Neural progenitor cell (in vitro differentiated cells): ENCODE results near the gene LRRC59. TPM values are rescaled to one million over a fixed set of nuclear protein-coding genes. Genes with fewer than 3 reads are reported as not detected.

Source experiments
- DNase-seq: peaks from one replicate; pipeline ENCODE4 v3.0.0-alpha.2; 2016; ENCODE audit warnings: low spot score
- H2AFZ ChIP-seq: fragments of 200-600 bp; sonication (generic); replicated peaks from 2 replicates; pipeline ENCODE4 v1.6.1; 2016; ENCODE audit warnings: antibody characterized with exemption
- H3F3A ChIP-seq: fragments of 200-600 bp; sonication (generic); 2 replicates; pipeline ENCODE4 v1.6.1; 2016; ENCODE audit warnings: antibody characterized with exemption, low read depth
- H3K27ac ChIP-seq: fragments of 200-600 bp; sonication (generic); 2 replicates; pipeline ENCODE4 v1.5.1; 2016; ENCODE audit warnings: mild to moderate bottlenecking
- H3K27me3 ChIP-seq: fragments of 200-600 bp; sonication (generic); 2 replicates; pipeline ENCODE4 v1.6.1; 2016; ENCODE audit warnings: mild to moderate bottlenecking, moderate library complexity
- H3K36me3 ChIP-seq: fragments of 200-600 bp; sonication (generic); 2 replicates; pipeline ENCODE4 v1.5.1; 2016
- H3K4me1 ChIP-seq: fragments of 200-600 bp; sonication (generic); 2 replicates; pipeline ENCODE4 v1.6.1; 2016; ENCODE audit warnings: mixed run types
- H3K4me2 ChIP-seq: fragments of 200-600 bp; sonication (generic); 2 replicates; pipeline ENCODE4 v1.6.1; 2016
- H3K4me3 ChIP-seq: fragments of 200-600 bp; sonication (generic); 2 replicates; pipeline ENCODE4 v1.5.1; 2016
- H3K79me2 ChIP-seq: fragments of 200-600 bp; sonication (generic); 2 replicates; pipeline ENCODE4 v1.6.1; 2016; ENCODE audit warnings: low read depth
- H3K9ac ChIP-seq: fragments of 200-600 bp; sonication (generic); 2 replicates; pipeline ENCODE4 v1.6.1; 2016
- H3K9me3 ChIP-seq: fragments of 200-600 bp; sonication (generic); 2 replicates; pipeline ENCODE4 v1.5.1; 2016; ENCODE audit warnings: low read depth
- H4K20me1 ChIP-seq: fragments of 200-600 bp; sonication (generic); 2 replicates; pipeline ENCODE4 v1.6.1; 2016; ENCODE audit warnings: low read depth
- H3K27ac Mint-ChIP-seq: 3 replicates; pipeline ENCODE4 v1.8.0; 2021; ENCODE audit warnings: mixed read lengths
- H3K27me3 Mint-ChIP-seq: 2 replicates; pipeline ENCODE4 v1.8.0; 2022; ENCODE audit warnings: low read depth, mild to moderate bottlenecking, inconsistent platforms, moderate library complexity, mixed read lengths; ENCODE audit not compliant: insufficient read depth
- H3K36me3 Mint-ChIP-seq: 3 replicates; pipeline ENCODE4 v1.8.0; 2021; ENCODE audit warnings: mixed read lengths
- H3K4me1 Mint-ChIP-seq: 3 replicates; pipeline ENCODE4 v1.8.0; 2021; ENCODE audit warnings: mixed read lengths
- H3K4me3 Mint-ChIP-seq: 3 replicates; pipeline ENCODE4 v1.8.0; 2021; ENCODE audit warnings: mild to moderate bottlenecking, moderate library complexity, mixed read lengths
- H3K9me3 Mint-ChIP-seq: 3 replicates; pipeline ENCODE4 v1.8.0; 2020; ENCODE audit warnings: mixed read lengths
- CTCF ChIP-seq: fragments of 200-600 bp; sonication (generic); IDR thresholded peaks from 2 replicates; pipeline ENCODE4 v1.5.1; 2017; ENCODE audit warnings: antibody characterized with exemption, mild to moderate bottlenecking
- EZH2 ChIP-seq: fragments of 200-600 bp; sonication (generic); IDR thresholded peaks from 2 replicates; pipeline ENCODE4 v1.6.1; 2017; ENCODE audit warnings: antibody characterized with exemption, mild to moderate bottlenecking, moderate library complexity
- EZH2phosphoT487 ChIP-seq: fragments of 200-600 bp; sonication (generic); IDR thresholded peaks from 2 replicates; pipeline ENCODE4 v1.6.1; 2017; ENCODE audit warnings: antibody characterized with exemption
- total RNA-seq: library from RNA; depleted of rRNA; stranded (reverse); fragments of >200 nt; gene quantifications from 2 replicates; pipeline ENCODE4 v1.2.3, GENCODE V29; 2015; ENCODE audit warnings: low replicate concordance

LRRC59 gene
- total RNA-seq, 1 donor from 2014 or later: 57.0 TPM

GRCh38 chr17:50439008-50439407 lies 41.7 kb upstream of the LRRC59 start:
- H3K9me3 ChIP-seq: no peaks in the 10 kb centered on the region
- DNase-seq: no peak
- H4K20me1 ChIP-seq: no peaks in the 10 kb centered on the region
- H2AFZ ChIP-seq: no peak overlapping the region
- H3K27me3 Mint-ChIP-seq: no peaks in the 10 kb centered on the region
- no peaks in the 10 kb centered on the region for H3K79me2 ChIP-seq
- no peaks in the 10 kb centered on the region for H3F3A ChIP-seq
- H3K4me3 ChIP-seq: no peak overlapping the region
- no peaks in the 10 kb centered on the region for H3K36me3 ChIP-seq
- H3K4me3 Mint-ChIP-seq: no peak overlapping the region
- H3K9me3 Mint-ChIP-seq: no peaks in the 10 kb centered on the region
- H3K27ac Mint-ChIP-seq: no peak overlapping the region
- TF ChIP-seq EZH2phosphoT487: no peak
- no peak for TF ChIP-seq CTCF
- TF ChIP-seq EZH2: no peak
- H3K9ac ChIP-seq: no peak overlapping the region
- H3K4me1 ChIP-seq: no peaks in the 10 kb centered on the region
- peaks cover 2% of the 10 kb centered on the region for H3K36me3 Mint-ChIP-seq
- no peak overlapping the region for H3K4me2 ChIP-seq
- H3K4me1 Mint-ChIP-seq: peaks cover 2% of the 10 kb centered on the region
- no peak overlapping the region for H3K27ac ChIP-seq
- no peaks in the 10 kb centered on the region for H3K27me3 ChIP-seq

GRCh38 chr17:50437409-50437808 lies 40.1 kb upstream of the LRRC59 start:
- Mint-ChIP-seq H3K27ac (no peak overlapping the region), H3K4me3 (no peak overlapping the region), H3K9me3 (no peaks in the 10 kb centered on the region), H3K36me3 (peaks cover 2% of the 10 kb centered on the region), H3K27me3 (no peaks in the 10 kb centered on the region), H3K4me1 (no peaks in the 10 kb centered on the region)
- H3K4me3 ChIP-seq: no peak overlapping the region
- no peaks in the 10 kb centered on the region for H3K36me3 ChIP-seq
- DNase-seq: no peak
- no peaks in the 10 kb centered on the region for H3K27me3 ChIP-seq
- H3K27ac ChIP-seq: no peak overlapping the region
- no peak overlapping the region for H3K9ac ChIP-seq
- H3K79me2 ChIP-seq: no peaks in the 10 kb centered on the region
- H3K9me3 ChIP-seq: no peaks in the 10 kb centered on the region
- H2AFZ ChIP-seq: no peak overlapping the region
- no peaks in the 10 kb centered on the region for H3F3A ChIP-seq
- H4K20me1 ChIP-seq: no peaks in the 10 kb centered on the region
- TF ChIP-seq EZH2phosphoT487 (no peak), CTCF (no peak), EZH2 (no peak)
- no peaks in the 10 kb centered on the region for H3K4me1 ChIP-seq
- no peak overlapping the region for H3K4me2 ChIP-seq

GRCh38 chr17:50432125-50432762 lies 34.9 kb upstream of the LRRC59 start:
- Mint-ChIP-seq H3K9me3 (no peaks in the 10 kb centered on the region), H3K36me3 (peaks cover 2% of the 10 kb centered on the region), H3K27me3 (no peaks in the 10 kb centered on the region), H3K4me1 (peaks cover 16% of the 10 kb centered on the region), H3K27ac (no peak overlapping the region), H3K4me3 (no peak overlapping the region)
- Histone ChIP-seq H4K20me1 (no peaks in the 10 kb centered on the region), H3K9me3 (no peaks in the 10 kb centered on the region), H3K27ac (no peak overlapping the region), H3K79me2 (no peaks in the 10 kb centered on the region), H3K36me3 (no peaks in the 10 kb centered on the region), H3K4me3 (no peak overlapping the region), H3K9ac (no peak overlapping the region), H2AFZ (no peak overlapping the region), H3F3A (peaks cover 4% of the 10 kb centered on the region), H3K4me2 (no peak overlapping the region), H3K4me1 (no peaks in the 10 kb centered on the region), H3K27me3 (no peaks in the 10 kb centered on the region)
- DNase-seq: no peak
- no peak for TF ChIP-seq EZH2
- no peak for TF ChIP-seq EZH2phosphoT487
- TF ChIP-seq CTCF: no peak
